ENCODE measurements around the gene NPAS3.

Gene NPAS3

DNA sequence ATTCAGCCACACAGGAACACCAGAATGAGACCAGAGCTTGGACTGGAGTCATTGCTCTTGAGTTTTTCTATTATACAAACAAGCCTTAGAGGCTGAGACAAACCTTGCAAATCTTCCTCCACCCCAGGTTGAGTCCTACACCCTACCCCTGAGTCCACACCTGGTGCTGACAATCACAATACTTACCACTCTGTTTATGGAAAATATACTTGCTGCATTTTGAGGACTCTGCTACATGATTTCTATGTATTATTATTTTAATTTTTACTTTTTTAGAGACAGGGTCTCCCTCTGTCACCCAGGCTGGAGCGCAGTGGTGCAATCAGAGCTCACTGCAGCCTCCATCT lies 910.7 kb downstream of the NPAS3 start:
- DNase-seq, result no peak

- no peak for DNase-seq
These were observed 912.1 kb downstream of the NPAS3 start for GRCh38 chr14:33850826-33851225.

GRCh38 chr14:33851366-33851765 lies 912.7 kb downstream of the NPAS3 start:
- no peak for DNase-seq

GRCh38 chr14:33851931-33852330 lies 913.3 kb downstream of the NPAS3 start:
- DNase-seq, result no peak
